SK-N-SH (cell line): ENCODE results near the gene STK39. TPM values are rescaled to one million over a fixed set of nuclear protein-coding genes. Genes with fewer than 3 reads are reported as not detected.

Source experiments
- CTCF ChIA-PET: fragments of 300-600, 350-600 bp; formaldehyde crosslinking; extraction: SDS; loops from one replicate; lab custom pipeline; 2021; lab: Yijun Ruan, JAX
- POLR2A ChIA-PET: fragments of 350-600 bp; sonication (Branson Sonifier 250); formaldehyde crosslinking; extraction: SDS; loops from one replicate; lab custom pipeline; 2020; ENCODE audit warnings: antibody characterized with exemption, inconsistent platforms; lab: Yijun Ruan, JAX
- DNase-seq: peaks from one replicate; pipeline ENCODE4 v3.0.0; 2012
- H2AFZ ChIP-seq: fragments of 200-600 bp; sonication (generic); 2 replicates; pipeline ENCODE4 v1.8.1; 2016; ENCODE audit warnings: antibody characterized with exemption, mild to moderate bottlenecking, low read depth
- H3F3A ChIP-seq: fragments of 200-600 bp; sonication (generic); replicated peaks from 2 replicates; pipeline ENCODE3; 2016; ENCODE audit warnings: antibody characterized with exemption, mild to moderate bottlenecking; ENCODE audit not compliant: insufficient read depth
- H3K27ac ChIP-seq, 2 experiments: fragments of 200-500 bp in 1 of 2; fragments of 200-600 bp in 1 of 2; sonication (Bioruptor generic) in 1 of 2; sonication (generic), shearing (Covaris generic) in 1 of 2; 2 replicates each; pipeline versions ENCODE4 v1.5.1 to v1.6.1; 2014 to 2016; ENCODE audit warnings: low read depth in 2 of 2, inconsistent platforms in 1 of 2, low read length in 1 of 2, mild to moderate bottlenecking in 1 of 2, mixed read lengths in 1 of 2
- H3K27me3 ChIP-seq: fragments of 200-600 bp; sonication (generic), shearing (Covaris generic); 2 replicates; pipeline ENCODE4 v1.6.1; 2016; ENCODE audit warnings: mixed run types; ENCODE audit not compliant: insufficient read depth
- H3K36me3 ChIP-seq, 2 experiments: fragments of 200-500 bp in 1 of 2; fragments of 200-600 bp in 1 of 2; sonication (Bioruptor generic) in 1 of 2; sonication (generic) in 1 of 2; replicated peaks in 1 of 2; 2 replicates each; pipeline versions ENCODE3 to v1.5.1; 2014 to 2016; ENCODE audit warnings: low read length in 1 of 2, mild to moderate bottlenecking in 1 of 2; ENCODE audit not compliant: insufficient read depth in 2 of 2, control insufficient read depth in 1 of 2
- H3K4me1 ChIP-seq, 2 experiments: fragments of 200-500 bp in 1 of 2; fragments of 200-600 bp in 1 of 2; sonication (Bioruptor generic) in 1 of 2; sonication (generic), shearing (Covaris generic) in 1 of 2; 2 replicates each; pipeline versions ENCODE4 v1.5.1 to v1.6.1; 2014 to 2016; ENCODE audit warnings: low read depth in 1 of 2, low read length in 1 of 2, mixed run types in 1 of 2; ENCODE audit not compliant: insufficient read depth in 2 of 2, control insufficient read depth in 1 of 2
- H3K4me2 ChIP-seq: fragments of 200-600 bp; sonication (generic), shearing (Covaris generic); 2 replicates; pipeline ENCODE4 v1.6.1; 2017; ENCODE audit warnings: mixed run types
- H3K4me3 ChIP-seq, 2 experiments: fragments of 200-500 bp in 1 of 2; fragments of 200-600 bp in 1 of 2; sonication (Bioruptor generic) in 1 of 2; sonication (generic), shearing (Covaris generic) in 1 of 2; 2 replicates each; pipeline versions ENCODE4 v1.5.1 to v1.8.1; 2014 to 2016; ENCODE audit warnings: low read depth in 2 of 2, inconsistent platforms in 1 of 2, low read length in 1 of 2, mild to moderate bottlenecking in 1 of 2, mixed read lengths in 1 of 2, moderate library complexity in 1 of 2
- H3K79me2 ChIP-seq: fragments of 200-600 bp; sonication (generic); 2 replicates; pipeline ENCODE4 v1.8.1; 2017; ENCODE audit warnings: mild to moderate bottlenecking; ENCODE audit not compliant: insufficient read depth
- H3K9ac ChIP-seq: fragments of 200-600 bp; sonication (generic); 2 replicates; pipeline ENCODE4 v1.6.1; 2017; ENCODE audit warnings: mixed run types
- H3K9me2 ChIP-seq: fragments of 200-600 bp; sonication (generic); 2 replicates; pipeline ENCODE4 v1.6.1; 2017; ENCODE audit warnings: mixed run types
- H3K9me3 ChIP-seq: fragments of 200-600 bp; sonication (generic); 2 replicates; pipeline ENCODE4 v1.6.1; 2017; ENCODE audit warnings: mixed run types, mild to moderate bottlenecking, moderate library complexity
- H4K20me1 ChIP-seq: fragments of 200-600 bp; sonication (generic); 2 replicates; pipeline ENCODE4 v1.6.1; 2017; ENCODE audit warnings: mild to moderate bottlenecking, mixed run types; ENCODE audit not compliant: insufficient read depth
- CTCF ChIP-seq: fragments of 200-600 bp; sonication (generic); IDR thresholded peaks from 2 replicates; pipeline ENCODE4 v1.6.1; 2017; ENCODE audit warnings: antibody characterized with exemption, mild to moderate bottlenecking, moderate library complexity
- ELF1 ChIP-seq: IDR thresholded peaks from 2 replicates; pipeline ENCODE4 v1.4.0; 2012
- FOXM1 ChIP-seq: IDR thresholded peaks from 2 replicates; pipeline ENCODE4 v1.4.0; 2012; ENCODE audit warnings: low read depth, mild to moderate bottlenecking
- RAD21 ChIP-seq: IDR thresholded peaks from 2 replicates; pipeline ENCODE4 v1.6.1; 2012; ENCODE audit warnings: mild to moderate bottlenecking, low read length
- REST ChIP-seq: IDR thresholded peaks from 2 replicates; pipeline ENCODE4 v1.6.1; 2012; ENCODE audit warnings: mild to moderate bottlenecking, low read depth, low read length, moderate library complexity
- RFX5 ChIP-seq: IDR thresholded peaks from 2 replicates; pipeline ENCODE4 v1.6.1; 2012; ENCODE audit warnings: mild to moderate bottlenecking, improper control_type of control experiment, low read length
- RXRA ChIP-seq: IDR thresholded peaks from 2 replicates; pipeline ENCODE4 v1.4.0; 2012; ENCODE audit warnings: low read depth, mild to moderate bottlenecking, borderline replicate concordance
- SMC3 ChIP-seq: IDR thresholded peaks from 2 replicates; pipeline ENCODE4 v1.6.1; 2012; ENCODE audit warnings: low read depth, low read length, improper control_type of control experiment
- TCF12 ChIP-seq: IDR thresholded peaks from 2 replicates; pipeline ENCODE4 v1.4.0; 2012
- USF1 ChIP-seq: IDR thresholded peaks from 2 replicates; pipeline ENCODE4 v1.4.0; 2012; ENCODE audit warnings: low read depth, borderline replicate concordance
- WGBS: methylation state at CpG from one replicate; pipeline ENCODE4 v1.1.6; 2017; ENCODE audit warnings: low lambda C conversion rate; 5-methylcytosine and 5-hydroxymethylcytosine counted together
- polyA plus RNA-seq, 3 experiments: library from polyadenylated mRNA; depleted of rRNA; stranded (reverse); fragments of >200 nt; gene quantifications; 2 replicates each; pipeline ENCODE4 v1.2.3, GENCODE V29; 2012

Gene STK39
- polyA plus RNA-seq, 1 of the 3 experiments (the other 2 are of a cell fraction) = 9.6 TPM

- H3K4me3 ChIP-seq = no peak overlapping the region
- H4K20me1 ChIP-seq = no peaks in the 10 kb centered on the region
- 56% methylated on average over 2 of the region's 2 CpGs for WGBS
- H3K27ac ChIP-seq = no peak overlapping the region
- no peaks in the 10 kb centered on the region for H3K9me2 ChIP-seq
- H3F3A ChIP-seq = no peaks in the 10 kb centered on the region
- H3K36me3 ChIP-seq = peaks cover 13 to 19% of the 10 kb centered on the region in 2 experiments
- no peaks in the 10 kb centered on the region for H3K27me3 ChIP-seq
- DNase-seq = no peak
- no peaks in the 10 kb centered on the region for H3K9me3 ChIP-seq
- H3K79me2 ChIP-seq = peaks cover 3% of the 10 kb centered on the region
- CTCF ChIA-PET = interaction anchor here (1.7 to 2.1 kb wide), 2 partner anchors 12 to 210 kb away, joined by 4 read pairs; no protein-coding TSS in a partner anchor
- H3K4me2 ChIP-seq = no peak overlapping the region
- no peak overlapping the region for H2AFZ ChIP-seq
- POLR2A ChIA-PET = no interaction called here
- H3K9ac ChIP-seq = no peak overlapping the region
- H3K4me1 ChIP-seq = peaks cover 12 to 13% of the 10 kb centered on the region in 2 experiments; a peak in 3 of 4 replicates
- peak; percentile 70 for TF ChIP-seq CTCF
- no peak for TF ChIP-seq FOXM1
- peak; percentile 61 for TF ChIP-seq RAD21
- no peak for TF ChIP-seq ELF1
- peak; percentile 28; the same call in 1 of the 2 replicates for TF ChIP-seq SMC3
- TF ChIP-seq, all 33 proteins: peak for 3
These were observed 110.9 kb downstream of the STK39 start for GRCh38 chr2:168136392-168136977.

- peaks cover 3% of the 10 kb centered on the region for H3K79me2 ChIP-seq
- 95% methylated on average over 4 of the region's 4 CpGs for WGBS
- DNase-seq = no peak
These were observed 111.8 kb downstream of the STK39 start for GRCh38 chr2:168135630-168136029.

GRCh38 chr2:168135121-168135520 is 112.3 kb downstream of the STK39 start:
- Histone ChIP-seq H3K4me1 (peaks cover 7 to 13% of the 10 kb centered on the region in 2 experiments; a peak in 3 of 4 replicates), H3F3A (no peaks in the 10 kb centered on the region), H3K4me3 (no peak overlapping the region), H3K27me3 (no peaks in the 10 kb centered on the region), H3K9me2 (no peaks in the 10 kb centered on the region), H2AFZ (no peak overlapping the region), H3K4me2 (no peak overlapping the region), H3K9ac (no peak overlapping the region), H3K79me2 (peaks cover 3% of the 10 kb centered on the region), H3K27ac (no peak overlapping the region), H3K9me3 (no peaks in the 10 kb centered on the region), H4K20me1 (no peaks in the 10 kb centered on the region), H3K36me3 (peaks cover 16 to 22% of the 10 kb centered on the region in 2 experiments)
- POLR2A ChIA-PET = no interaction called here
- no peak for DNase-seq
- CTCF ChIA-PET = interaction anchor here (1.9 kb wide), 1 partner anchor 16 kb away, joined by 7 read pairs; no protein-coding TSS in a partner anchor
- 98% methylated on average over 2 of the region's 2 CpGs for WGBS
- TF ChIP-seq TCF12 (no peak), FOXM1 (no peak), USF1 (no peak), REST (no peak), RXRA (no peak), CTCF (no peak)

More at GRCh38 chr2:168135630-168136029, 111.8 kb downstream of the STK39 start:
- Histone ChIP-seq H3K9me2 (no peaks in the 10 kb centered on the region), H3K9me3 (no peaks in the 10 kb centered on the region), H3K9ac (no peak overlapping the region), H3K27ac (no peak overlapping the region), H2AFZ (no peak overlapping the region), H3K4me2 (no peak overlapping the region), H3K36me3 (peaks cover 15 to 20% of the 10 kb centered on the region in 2 experiments), H3F3A (no peaks in the 10 kb centered on the region), H3K27me3 (no peaks in the 10 kb centered on the region), H4K20me1 (no peaks in the 10 kb centered on the region), H3K4me1 (peaks cover 10 to 13% of the 10 kb centered on the region in 2 experiments; a peak in 3 of 4 replicates), H3K4me3 (no peak overlapping the region)
- TF ChIP-seq RFX5 = no peak
- ChIA-PET POLR2A (no interaction called here), CTCF (interaction anchor here (1.9 kb wide), 1 partner anchor 17 kb away, joined by 7 read pairs; no protein-coding TSS in a partner anchor)
